IPS-18c (cell line): ENCODE data around the gene AQR.
"Not testable (repeated sequence)": the region's sequence is repeated elsewhere in the genome, so short reads cannot be mapped to it uniquely, and the experiment has no call there.

Experiments used
- H3K4me3 ChIP-seq: 2 replicates; pipeline ENCODE4 v1.7.0; 2013; ENCODE audit warnings: low read depth, mild to moderate bottlenecking, low read length, moderate library complexity; ENCODE audit not compliant: insufficient read depth
- H3K9me3 ChIP-seq: one replicate; pipeline ENCODE4 v1.6.1; 2013; ENCODE audit warnings: mild to moderate bottlenecking, low read length, moderate library complexity; ENCODE audit not compliant: control insufficient read depth, insufficient read depth

The AQR gene

DNA sequence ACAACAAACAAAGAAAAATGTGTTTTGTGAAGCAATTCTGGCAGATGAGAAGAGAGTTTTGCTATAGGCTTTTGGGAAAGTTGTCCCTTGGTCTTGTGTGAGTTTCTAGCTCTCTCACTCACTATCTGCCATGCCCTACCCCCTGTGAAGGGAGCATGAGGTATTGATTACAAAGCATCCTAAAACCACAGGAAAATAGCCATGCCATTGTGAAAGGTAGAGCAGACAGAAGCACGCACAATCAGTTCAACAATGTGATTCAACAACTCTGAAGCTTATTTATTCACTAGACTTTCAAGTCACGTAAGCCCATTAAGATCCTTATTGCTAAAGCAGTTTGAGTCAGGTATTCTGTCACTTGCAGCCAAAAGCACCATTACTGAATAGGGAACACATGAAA, 6.5 kb upstream of the AQR start:
- no peak overlapping the region for H3K4me3 ChIP-seq

DNA sequence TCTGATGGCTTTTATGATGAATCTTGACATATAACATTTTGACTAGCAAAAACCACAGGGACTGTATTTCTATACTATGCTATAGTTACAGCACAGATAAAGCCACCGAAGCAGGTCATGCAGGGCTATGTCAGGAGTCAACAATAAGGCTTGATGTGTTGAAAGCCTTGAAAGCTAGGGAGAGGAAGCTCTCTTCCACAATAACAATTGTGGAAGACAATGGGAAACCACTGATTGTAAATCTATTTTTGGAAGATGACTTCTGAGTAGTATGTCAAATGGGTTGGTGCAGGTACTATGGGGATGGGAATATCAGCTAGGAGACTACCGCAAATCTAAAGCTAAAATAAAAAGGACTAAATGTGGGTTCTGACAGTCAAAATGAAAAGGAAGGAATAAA, 4.0 kb upstream of the AQR start:
- H3K9me3 ChIP-seq, result no peaks in the 10 kb centered on the region
- H3K4me3 ChIP-seq, result no peak overlapping the region

More for the DNA sequence above, 6.5 kb upstream of the AQR start:
- no peaks in the 10 kb centered on the region for H3K9me3 ChIP-seq

DNA sequence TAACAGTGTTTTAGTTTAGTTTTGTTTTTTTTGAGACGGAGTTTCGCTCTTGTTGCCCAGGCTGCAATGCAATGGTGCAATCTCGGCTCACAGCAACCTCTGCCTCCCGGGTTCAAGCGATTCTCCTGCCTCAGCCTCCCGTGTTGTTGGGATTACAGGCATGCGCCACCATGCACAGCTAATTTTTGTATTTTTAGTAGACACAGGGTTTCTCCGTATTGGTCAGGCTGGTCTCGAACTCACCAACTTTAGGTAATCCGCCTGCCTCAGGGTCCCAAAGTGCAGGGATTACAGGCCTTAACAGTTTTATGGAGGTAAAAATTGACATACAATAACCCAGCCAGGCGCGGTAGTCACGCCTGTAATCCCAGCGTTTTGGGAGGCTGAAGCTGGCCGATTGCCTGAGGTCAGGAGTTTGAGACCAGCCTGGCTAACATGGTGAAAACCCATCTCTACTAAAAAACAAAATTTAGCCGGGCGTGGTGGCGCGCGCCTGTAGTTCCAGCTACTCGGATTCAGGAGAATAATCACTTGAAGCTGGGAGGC, 629 bp upstream of the AQR start:
- H3K9me3 ChIP-seq, result not testable (repeated sequence)
- H3K4me3 ChIP-seq, result peak overlapping the region; percentile 94; the same call in 1 of the 2 replicates

DNA sequence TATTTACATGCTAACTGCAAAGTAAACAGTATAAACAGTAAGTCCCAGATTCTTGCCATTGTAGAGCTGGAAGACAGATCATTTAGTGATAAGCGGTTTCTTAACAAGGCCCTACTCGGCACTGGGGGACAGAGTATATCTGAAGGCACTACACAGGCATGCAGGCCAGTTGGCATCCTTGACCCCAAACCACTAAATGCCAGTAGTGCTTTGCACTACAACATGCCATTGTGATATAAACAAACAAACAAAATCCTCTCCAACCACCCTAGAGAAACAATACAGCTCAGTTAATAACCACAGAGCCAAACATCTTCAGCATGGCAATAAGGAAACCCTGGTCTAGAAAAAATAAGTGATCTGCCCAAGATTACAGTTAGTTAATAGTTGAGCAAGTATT, 5.3 kb downstream of the AQR start:
- Histone ChIP-seq H3K4me3 (no peak overlapping the region), H3K9me3 (no peaks in the 10 kb centered on the region)

DNA sequence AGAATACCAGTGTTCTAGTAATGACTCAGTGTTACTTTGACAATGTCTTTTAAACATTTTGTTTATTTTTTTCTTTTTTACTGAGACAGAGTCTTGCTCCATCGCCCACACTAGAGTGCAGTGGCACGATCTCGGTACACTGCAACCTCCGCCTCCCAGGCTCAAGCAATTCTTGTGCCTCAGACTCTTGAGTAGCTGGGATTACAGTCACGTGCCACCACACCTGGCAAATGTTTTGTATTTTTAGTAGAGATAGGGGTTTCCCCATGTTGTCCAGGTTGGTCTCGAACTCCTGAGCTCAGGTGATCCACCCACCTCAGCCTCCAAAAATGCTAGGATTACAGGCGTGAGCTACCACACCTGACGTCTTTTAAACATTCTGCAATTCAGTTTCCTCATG, 15.7 kb downstream of the AQR start:
- no peak overlapping the region for H3K4me3 ChIP-seq
- H3K9me3 ChIP-seq, result no peaks in the 10 kb centered on the region

DNA sequence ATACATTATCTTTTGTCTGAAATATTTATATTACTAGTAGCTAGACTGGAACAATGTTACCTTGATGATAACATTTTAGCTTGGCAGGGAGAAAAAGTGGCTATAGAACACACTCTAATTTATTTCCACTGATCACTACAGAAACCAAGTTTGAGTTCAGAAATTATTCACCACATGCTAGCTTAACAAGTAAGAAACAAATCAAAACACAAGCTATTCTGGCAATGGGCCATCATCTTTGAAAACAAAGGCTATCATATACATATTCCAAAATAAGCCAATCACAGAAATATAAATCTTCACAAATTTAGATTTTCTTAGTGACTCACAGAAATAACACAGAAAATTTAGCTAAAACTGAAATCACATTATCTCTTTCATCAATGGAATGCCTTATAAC, 17.1 kb downstream of the AQR start:
- Histone ChIP-seq H3K4me3 (no peak overlapping the region), H3K9me3 (no peaks in the 10 kb centered on the region)

DNA sequence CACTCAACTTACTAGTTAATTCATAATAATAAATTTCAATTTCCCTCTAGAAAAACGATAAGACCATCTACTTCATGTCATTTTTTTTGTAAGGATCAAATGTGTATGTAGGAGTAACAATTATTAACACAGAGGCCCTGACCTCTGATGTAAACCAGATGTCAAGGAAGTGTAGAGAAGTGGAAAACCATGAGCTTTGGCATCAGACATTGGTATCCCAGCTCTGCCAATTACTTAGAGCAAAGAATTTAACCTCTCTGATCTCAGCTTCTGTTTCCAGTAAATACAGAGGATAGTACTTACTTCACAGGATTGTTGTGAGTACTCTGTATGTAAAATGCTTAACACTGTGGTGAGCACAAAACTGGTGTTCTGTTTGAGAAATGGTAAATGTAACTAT, 17.5 kb downstream of the AQR start:
- no peaks in the 10 kb centered on the region for H3K9me3 ChIP-seq

DNA sequence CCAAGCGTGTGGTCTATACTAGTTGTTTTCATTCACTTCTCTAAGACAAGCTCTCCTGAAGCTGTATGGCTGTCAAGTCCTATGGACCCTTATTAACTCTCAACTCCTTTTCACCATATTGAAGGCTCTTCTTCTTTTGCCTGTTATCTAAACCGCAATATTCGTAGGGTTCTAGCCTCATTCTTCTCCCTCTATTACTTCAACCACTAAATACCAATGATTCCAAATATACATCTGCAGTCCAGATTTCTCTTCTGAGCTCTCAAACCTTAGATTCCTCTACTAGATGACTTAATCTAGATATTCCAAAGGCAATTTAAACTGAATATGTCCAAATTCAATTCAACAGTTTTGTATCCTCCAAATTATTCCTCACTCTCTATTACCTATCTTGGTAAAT, 24.6 kb downstream of the AQR start:
- no peaks in the 10 kb centered on the region for H3K9me3 ChIP-seq

More for the DNA sequence above, 17.5 kb downstream of the AQR start:
- H3K4me3 ChIP-seq, result no peak overlapping the region

DNA sequence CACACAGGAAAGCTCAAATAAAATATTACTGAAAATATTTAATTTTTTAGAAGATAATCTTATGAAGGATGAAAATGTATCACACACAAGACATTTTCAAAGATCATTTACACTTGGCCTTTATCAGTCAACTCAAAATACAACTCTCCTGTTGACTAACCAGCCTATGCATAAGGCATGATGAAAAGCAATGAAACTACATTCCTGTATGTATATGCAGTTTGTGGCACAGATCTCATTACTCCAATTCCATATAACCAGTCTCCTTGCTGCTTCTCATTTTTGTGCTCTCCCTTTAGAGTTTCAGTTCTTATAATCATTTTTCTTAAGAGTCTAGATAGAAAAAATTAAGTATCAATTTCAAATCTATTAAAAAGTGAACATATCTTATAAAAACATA, 25.8 kb downstream of the AQR start:
- Histone ChIP-seq H3K4me3 (no peak overlapping the region), H3K9me3 (no peaks in the 10 kb centered on the region)

More for the DNA sequence above, 24.6 kb downstream of the AQR start:
- H3K4me3 ChIP-seq, result no peak overlapping the region

DNA sequence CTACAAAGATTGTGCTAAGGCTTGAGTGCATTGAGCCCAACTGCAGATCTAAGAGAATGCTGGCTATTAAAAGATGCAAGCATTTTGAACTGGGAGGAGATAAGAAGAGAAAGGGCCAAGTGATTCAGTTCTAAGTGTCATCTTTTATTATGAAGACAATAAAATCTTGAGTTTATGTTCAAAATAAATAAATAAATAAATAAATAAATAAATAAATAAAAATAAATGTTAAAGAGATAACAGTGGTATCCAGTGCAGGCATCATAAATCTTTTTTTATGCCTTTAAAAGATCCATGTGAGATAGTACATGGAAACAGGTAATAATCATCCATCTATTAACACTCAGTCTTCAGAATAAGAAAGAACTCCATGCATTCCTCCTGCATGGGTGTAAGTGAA, 26.3 kb downstream of the AQR start:
- H3K9me3 ChIP-seq, H3K4me3 ChIP-seq: not testable (repeated sequence)

DNA sequence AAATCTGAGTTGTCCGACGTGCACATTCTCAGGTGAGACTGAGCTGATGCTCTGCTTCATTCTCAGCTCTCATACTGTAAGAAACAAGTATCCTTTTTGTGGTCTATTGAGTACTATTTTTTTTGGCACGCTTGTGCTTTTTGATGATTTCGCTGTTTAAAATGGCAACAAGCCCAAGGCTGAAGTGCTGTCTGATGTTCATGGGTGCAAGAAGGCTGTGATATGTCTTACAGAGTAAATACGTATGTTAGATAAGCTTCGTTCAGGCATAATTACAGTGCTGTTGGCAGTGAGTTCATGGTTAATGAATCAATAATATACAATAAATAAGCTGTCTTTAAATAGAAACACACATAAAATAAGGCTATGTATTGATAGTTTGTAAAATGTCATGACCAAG, 27.2 kb downstream of the AQR start:
- H3K9me3 ChIP-seq, result no peaks in the 10 kb centered on the region
- H3K4me3 ChIP-seq, result no peak overlapping the region

DNA sequence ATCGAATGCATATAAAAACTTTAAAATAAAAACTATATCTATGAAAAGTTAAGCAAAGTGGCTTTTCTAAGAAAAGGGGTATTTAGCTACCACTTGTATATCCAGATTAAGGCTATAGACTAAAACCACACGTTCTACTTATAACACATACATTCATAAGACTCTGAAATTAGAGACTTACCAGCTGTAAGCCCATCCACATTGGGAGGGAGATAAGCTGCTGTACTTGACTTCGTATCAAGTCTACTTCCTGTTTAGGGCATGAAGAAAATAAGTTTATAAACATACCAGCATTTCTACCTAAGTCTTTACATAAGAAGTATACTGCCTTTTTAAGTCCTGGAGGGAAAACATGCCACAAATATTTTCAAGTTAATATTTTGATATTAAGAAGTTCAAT, 27.7 kb downstream of the AQR start:
- no peaks in the 10 kb centered on the region for H3K9me3 ChIP-seq

DNA sequence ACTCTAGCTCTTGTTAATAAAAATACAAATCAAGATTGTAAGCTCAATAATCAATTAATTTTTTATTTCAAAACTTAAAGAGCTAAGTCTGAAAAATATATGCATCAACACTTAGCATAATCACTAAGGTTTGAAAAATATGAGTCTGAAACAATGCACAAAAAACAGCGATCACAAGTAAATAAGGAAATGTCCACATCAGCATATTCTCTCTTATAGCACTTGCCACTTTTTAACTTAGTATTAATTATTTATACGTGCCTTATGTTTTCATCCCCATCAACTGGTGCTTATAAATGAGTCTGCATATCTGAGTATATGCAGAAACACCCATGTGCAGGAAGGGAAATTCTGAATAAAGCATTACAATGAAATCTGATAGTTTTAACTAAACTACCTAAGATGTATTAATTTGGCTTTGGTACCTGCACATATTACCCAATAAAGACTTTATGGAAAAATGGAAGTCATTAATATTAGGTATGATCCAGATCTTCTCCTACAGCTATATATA, 28.3 kb downstream of the AQR start:
- H3K4me3 ChIP-seq, result no peak overlapping the region
- no peaks in the 10 kb centered on the region for H3K9me3 ChIP-seq

More for the DNA sequence above, 27.7 kb downstream of the AQR start:
- H3K4me3 ChIP-seq, result no peak overlapping the region

DNA sequence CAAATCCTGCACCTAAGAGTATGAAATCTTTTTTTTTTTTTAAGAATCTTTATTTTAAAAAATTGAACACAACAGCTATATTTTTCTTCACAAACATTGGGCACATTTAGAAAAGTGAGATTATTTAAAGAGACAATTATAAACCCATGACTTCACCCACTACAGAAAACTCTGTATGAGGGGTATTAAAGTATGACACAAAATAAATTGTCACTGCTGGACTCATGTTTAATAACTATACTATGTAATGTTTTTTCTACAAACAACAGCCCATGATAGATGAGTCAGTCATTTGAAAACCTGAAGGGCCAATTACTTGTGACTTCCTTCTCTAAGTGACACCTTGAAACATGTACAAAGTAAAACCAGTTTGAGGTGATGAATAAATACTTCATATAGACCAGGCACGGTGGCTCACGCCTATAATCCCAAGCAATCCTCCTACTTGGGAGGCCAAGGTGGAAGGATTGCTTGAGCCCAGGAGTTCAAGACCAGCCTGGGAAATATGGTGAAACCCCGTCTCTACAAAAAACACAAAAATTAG, 36.0 kb downstream of the AQR start:
- Histone ChIP-seq H3K4me3 (no peak overlapping the region), H3K9me3 (no peaks in the 10 kb centered on the region)

DNA sequence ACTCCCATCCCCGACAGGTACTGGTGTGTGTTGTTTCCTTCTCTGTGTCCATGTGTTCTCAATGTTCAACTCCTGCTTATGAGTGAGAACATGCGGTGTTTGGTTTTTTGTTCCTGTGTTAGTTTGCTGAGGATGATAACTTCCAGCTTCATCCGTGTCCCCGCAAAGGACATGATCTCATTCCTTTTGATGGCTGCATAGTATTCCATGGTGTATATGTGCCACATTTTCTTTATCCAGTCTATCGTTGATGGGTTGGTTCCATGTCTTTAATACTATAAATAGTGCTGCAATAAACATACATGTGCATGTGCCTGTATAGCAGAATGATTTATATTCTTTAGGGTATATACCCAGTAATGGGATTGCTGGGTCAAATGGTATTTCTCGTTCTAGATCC, 41.2 kb downstream of the AQR start:
- not testable (repeated sequence) for H3K4me3 ChIP-seq, H3K9me3 ChIP-seq

DNA sequence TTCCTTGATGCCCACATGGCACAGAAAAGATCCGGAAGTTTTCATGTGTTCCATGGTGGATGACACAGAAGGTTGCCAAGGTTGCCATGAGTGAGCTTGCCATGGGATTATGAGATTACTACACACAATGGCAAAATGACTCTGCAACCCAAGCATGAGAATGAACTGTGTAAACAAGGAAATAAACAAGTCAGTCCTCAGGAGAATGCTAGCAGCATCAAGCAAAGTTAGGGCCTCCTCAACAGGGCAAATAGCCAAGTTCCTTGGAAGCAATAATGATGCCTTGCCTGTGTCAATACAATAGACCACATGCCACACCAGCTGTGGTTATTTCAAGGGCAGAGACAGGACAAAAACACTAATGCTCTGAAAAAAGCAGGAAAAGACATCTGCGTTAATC, 41.8 kb downstream of the AQR start:
- no peaks in the 10 kb centered on the region for H3K9me3 ChIP-seq
- H3K4me3 ChIP-seq, result no peak overlapping the region

DNA sequence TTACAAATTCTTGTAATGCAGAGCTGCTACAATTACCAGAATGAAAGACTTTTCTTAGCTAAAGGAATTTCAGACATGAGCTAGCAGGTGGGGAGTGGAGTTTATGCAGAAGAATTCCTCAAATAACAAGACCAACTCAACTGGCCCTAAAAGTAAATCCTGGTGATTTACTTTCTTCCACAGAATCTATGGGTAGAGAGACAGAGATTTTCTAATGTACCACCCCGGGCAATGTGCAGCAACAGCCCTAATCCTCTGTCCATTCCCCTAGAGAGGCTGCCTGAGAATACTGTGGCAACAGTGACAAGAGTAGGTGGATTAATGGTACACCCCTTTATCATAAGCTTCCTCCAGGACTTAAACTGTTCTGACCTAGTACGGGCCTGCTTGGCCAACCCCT, 55.2 kb downstream of the AQR start:
- Histone ChIP-seq H3K4me3 (no peak overlapping the region), H3K9me3 (no peaks in the 10 kb centered on the region)

DNA sequence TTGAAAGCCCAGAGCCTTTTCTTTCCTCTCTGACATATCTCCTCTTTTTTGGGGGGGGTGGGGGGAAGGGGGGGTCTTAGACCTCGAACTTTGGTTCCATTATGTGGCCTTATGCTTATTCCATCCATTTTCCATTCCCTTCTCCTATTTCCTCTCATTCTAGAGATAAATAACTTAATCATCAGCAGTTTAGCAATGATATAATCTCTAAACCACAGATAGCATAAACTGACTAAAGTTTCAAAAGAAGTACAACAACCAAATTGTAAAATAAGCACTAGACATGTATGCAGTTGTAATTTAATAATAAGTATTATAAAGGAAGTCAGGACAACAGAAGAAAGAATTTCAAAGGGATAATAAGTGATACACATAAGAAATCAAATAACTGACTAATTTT, 64.5 kb downstream of the AQR start:
- Histone ChIP-seq H3K4me3 (no peak overlapping the region), H3K9me3 (no peaks in the 10 kb centered on the region)

DNA sequence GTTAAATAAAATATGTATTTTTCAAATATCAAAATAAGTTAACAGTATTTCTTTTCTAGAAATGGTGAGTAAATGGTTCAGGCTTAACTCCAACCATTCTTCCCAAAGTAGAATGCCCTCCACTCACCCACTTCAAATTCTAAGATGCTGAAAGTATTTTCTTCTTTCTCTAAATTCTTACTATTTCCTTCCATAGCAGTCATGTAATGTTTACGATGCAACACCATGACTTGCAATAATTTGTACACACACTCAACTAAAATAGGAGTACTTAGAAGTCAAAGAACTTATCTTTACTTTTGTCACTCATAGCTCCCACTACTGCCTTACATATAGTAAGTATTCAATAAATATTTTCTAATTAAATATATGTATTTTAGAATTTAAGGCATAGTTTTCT, 65.0 kb downstream of the AQR start:
- Histone ChIP-seq H3K9me3 (no peaks in the 10 kb centered on the region), H3K4me3 (no peak overlapping the region)
